GM19099 (cell line): ENCODE results near the gene SIRT7.

ENCODE experiments used
- POLR2A ChIP-seq: IDR thresholded peaks from 3 replicates; pipeline ENCODE4 v1.6.1; 2011; ENCODE audit warnings: low read depth; ENCODE audit not compliant: insufficient read length; ENCODE audit errors: extremely low read depth

Gene SIRT7

GRCh38 chr17:81863833-81864768, 53.9 kb downstream of the SIRT7 start:
- no peak for TF ChIP-seq POLR2A

DNA sequence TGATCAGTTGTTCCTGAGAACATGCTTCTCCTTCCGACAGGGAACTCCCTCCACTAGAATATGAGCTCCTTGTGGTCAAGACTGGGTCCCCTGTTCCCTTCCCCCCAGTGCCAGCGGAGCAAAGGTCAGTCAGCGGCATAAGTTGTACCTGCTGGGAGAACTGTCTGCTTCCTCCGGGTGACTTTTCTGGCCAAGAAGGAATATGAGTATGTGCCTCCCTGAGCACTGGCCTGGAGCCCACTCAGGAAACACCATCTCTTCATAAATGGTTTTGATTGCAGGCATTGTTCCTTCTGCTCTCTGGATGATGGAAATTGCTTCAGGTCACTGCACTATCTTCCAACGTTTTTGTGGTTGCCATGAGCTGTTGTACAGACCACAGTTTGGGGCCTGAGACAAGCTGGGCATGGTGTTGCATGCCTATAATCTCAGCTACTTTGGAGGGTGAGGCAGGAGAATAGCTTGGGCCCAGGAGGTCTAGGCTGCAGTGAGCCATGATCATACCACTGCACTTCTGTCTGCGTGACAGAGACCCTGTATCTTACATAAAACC, 54.8 kb downstream of the SIRT7 start:
- TF ChIP-seq POLR2A, result no peak
